Activated gamma-delta T cell treated with anti-CD3 and anti-CD28 coated beads, Interleukin-2, amount 50 U/mL, for 16 hours (primary cell): ENCODE measurements around the gene NKTR.

ENCODE experiments used
- DNase-seq: peaks from one replicate; pipeline ENCODE4 v3.0.0-alpha.2; 2020; ENCODE audit warnings: low read depth

Gene NKTR

DNA sequence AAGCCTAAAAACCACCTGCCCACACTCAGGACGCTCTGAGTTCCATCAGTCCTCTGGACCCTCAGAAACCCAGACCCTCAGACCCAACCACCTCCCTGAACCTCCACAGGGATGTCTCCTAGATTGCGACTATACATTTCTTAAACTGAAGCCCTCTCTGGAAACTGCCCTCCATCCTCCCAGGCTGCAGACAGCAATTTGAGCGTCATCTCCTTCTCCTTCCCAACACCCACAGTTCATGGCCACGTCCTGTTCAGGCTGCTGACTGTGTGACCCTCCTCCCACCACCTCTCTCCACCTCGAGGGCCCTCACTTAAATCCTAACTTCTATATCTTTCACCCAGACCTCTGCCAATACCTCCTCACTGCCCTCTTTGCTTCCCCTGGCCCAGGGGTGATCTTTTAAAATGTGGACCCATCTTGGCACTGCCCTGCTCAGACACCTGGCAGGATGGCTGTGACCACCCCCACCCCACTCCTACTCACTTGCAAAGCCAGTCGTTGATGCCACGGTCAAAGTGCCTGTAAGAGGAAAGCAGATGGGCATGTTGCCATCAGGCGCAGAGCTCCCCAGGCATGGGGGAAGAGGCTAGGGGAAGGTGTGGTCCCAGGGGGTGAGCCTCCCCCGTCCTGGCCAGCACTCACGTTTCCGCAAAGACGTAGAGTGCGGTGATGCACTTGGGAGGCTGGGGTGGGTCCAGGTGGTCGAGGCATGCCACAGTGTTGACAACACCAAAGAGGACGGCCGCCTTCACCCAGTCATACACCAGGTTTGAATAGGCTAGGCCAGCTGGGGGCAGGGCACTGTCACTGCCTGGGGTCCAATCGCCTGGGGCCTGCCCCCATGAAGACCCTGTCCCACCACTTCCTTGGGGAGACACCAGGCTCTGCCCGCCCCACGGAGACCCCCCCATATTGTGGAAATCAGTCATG, 96.1 kb downstream of the NKTR start:
- no peak for DNase-seq

DNA sequence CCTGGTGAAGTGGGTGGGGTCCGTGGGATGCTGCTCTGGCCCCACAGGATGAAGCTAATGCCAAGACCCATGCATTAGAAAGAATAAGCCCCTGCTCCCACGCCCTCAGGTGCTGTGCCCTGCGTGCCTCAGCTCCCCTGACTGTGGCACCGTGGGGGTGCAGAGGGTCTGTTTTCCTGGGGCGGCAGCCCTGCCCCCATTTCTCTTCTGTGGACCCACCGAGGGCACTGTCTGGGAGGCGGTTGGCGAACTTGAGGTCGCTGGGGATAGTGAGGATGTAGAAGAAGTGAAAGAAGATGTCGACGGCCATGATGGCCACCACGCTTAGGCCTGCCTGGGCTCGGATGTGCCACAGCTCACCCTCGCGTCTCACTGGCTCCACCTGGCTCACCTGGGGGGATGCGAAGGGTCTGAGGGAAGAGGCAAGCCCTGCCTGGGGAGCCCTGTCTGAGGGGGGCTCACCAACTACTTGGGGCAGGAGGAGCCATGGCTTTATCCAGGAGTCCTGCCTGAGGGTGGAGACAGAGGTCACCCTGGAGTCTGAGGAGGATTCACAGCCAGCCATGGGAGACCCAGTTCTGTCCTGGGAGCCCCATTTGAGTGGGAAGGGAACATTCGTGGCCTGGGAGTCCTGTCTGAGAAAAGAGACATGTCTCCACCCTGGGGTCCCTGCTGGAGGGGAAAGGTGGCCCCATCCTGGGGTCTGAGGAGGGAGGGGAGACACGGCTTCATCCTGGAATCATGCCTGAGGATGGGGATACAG, 97.0 kb downstream of the NKTR start:
- DNase-seq = no peak
